ENCODE measurements around the gene POLDIP2. TPM values are rescaled to one million over a fixed set of nuclear protein-coding genes. Genes with fewer than 3 reads are reported as not detected.
A peak's percentile ranks its signal among the peaks of the same experiment; 100 is the strongest.

The POLDIP2 gene
- total RNA-seq = 29.7 and 35.7 TPM in 2 replicates
- total RNA-seq (2013) = 39.4 TPM
- polyA plus RNA-seq = 23.9 and 30.2 TPM in 2 replicates
- polyA minus RNA-seq = 34.1 and 35.7 TPM in 2 replicates

GRCh38 chr17:28357061-28357900, at the start of gene POLDIP2:
POLDIP2 (minus strand) TSS chr17:28357527; CDS start chr17:28357448, 79 bp downstream.
- Histone ChIP-seq H3K36me3 (replicated peaks in 1 of 2; ENCODE audit: control extremely low read depth in 1 of 2, control insufficient read depth in 1 of 2, extremely low read depth in 1 of 2, insufficient read depth in 2 of 2, low read length in 1 of 2) (peaks cover 0 to 52% of the 10 kb centered on the region in 2 experiments), H3K79me2 (ENCODE audit: control insufficient read depth, insufficient read depth, low read length) (peaks cover 43% of the 10 kb centered on the region), H3K27ac (ENCODE audit: low read length in 2 of 2) (peak within 1 kb of the TSS; percentile 67 to 83), H3K27me3 (replicated peaks in 1 of 4; ENCODE audit: control extremely low read depth in 1 of 4, control insufficient read depth in 3 of 4, insufficient read depth in 4 of 4, low read length in 3 of 4) (no peaks in the 10 kb centered on the region), H3K9ac (ENCODE audit: low read length) (peak within 1 kb of the TSS; percentile 77), H3K4me3 (ENCODE audit: control extremely low read depth in 1 of 5, extremely low read depth in 1 of 5, insufficient read depth in 1 of 5, low read depth in 2 of 5, low read length in 4 of 5) (peak within 1 kb of the TSS; percentile 74 to 91 (median 81)), H3K4me2 (replicated peaks; ENCODE audit: low read depth, low read length, poor library complexity, severe bottlenecking) (peak within 1 kb of the TSS; percentile 96), H2AFZ (ENCODE audit: insufficient read depth, low read depth, low read length, poor library complexity, severe bottlenecking) (peak within 1 kb of the TSS; percentile 95), H3K9me3 (ENCODE audit: control extremely low read depth in 1 of 3, control insufficient read depth in 2 of 3, insufficient read depth in 1 of 3, low read length in 2 of 3) (no peaks in the 10 kb centered on the region), H3K4me1 (ENCODE audit: control insufficient read depth in 2 of 2, insufficient read depth in 2 of 2, low read length in 2 of 2) (peaks cover 17 to 22% of the 10 kb centered on the region in 2 donors), H4K20me1 (ENCODE audit: control insufficient read depth, insufficient read depth, low read length, poor library complexity, severe bottlenecking) (peaks cover 23% of the 10 kb centered on the region)
- CTCF ChIA-PET = interaction anchor here (1.0 to 2.8 kb wide), 4 partner anchors 14 to 369 kb away, joined by 3 to 19 read pairs (median 8); partner anchors contain the start of genes IFT20, SARM1, TLCD1 and TNFAIP1
- H3K27ac Mint-ChIP-seq = peak within 1 kb of the TSS; percentile 97
- intact Hi-C loops (cut with micrococcal nuclease) = loop anchor here (1.0 to 5.0 kb wide), 4 partner anchors 14 to 595 kb away; partner anchors contain the start of genes IFT20, PHF12, SARM1 and TMEM97
- peak within 1 kb of the TSS; percentile 97 for H3K4me3 Mint-ChIP-seq
- DNase-seq (peak; percentile 96), ATAC-seq (ENCODE audit: low read depth) (peak; percentile 98)
- no peaks in the 10 kb centered on the region for H3K27me3 Mint-ChIP-seq
- no peaks in the 10 kb centered on the region for H3K9me3 Mint-ChIP-seq (ENCODE audit: insufficient read depth)
- WGBS (ENCODE audit: insufficient coverage) = under 1% methylated on average over 80 of the region's 80 CpGs
- POLR2A ChIA-PET = interaction anchor here (0.6 to 2.3 kb wide), 6 partner anchors 11 to 210 kb away, joined by 3 to 25 read pairs (median 4); partner anchors contain the start of genes IFT20, TMEM97, TNFAIP1 and VTN
- TF ChIP-seq CTCF (IDR thresholded peaks at IDR 0.05) (peak; percentile 22), EZH2 (IDR thresholded peaks at IDR 0.05; ENCODE audit: borderline replicate concordance, insufficient read depth, low read depth, low read length, poor library complexity, severe bottlenecking) (no peak)
- H3K4me1 Mint-ChIP-seq = peaks cover 22% of the 10 kb centered on the region
